SU-DHL-6 (cell line): ENCODE data around the gene OSBPL2.

Experiments
- EZH2phosphoT487 ChIP-seq: fragments of 200-600 bp; sonication (generic), shearing (Covaris generic); conservative IDR thresholded peaks from 2 replicates; pipeline ENCODE4 v1.6.1; 2018; ENCODE audit warnings: mild to moderate bottlenecking, antibody characterized with exemption, low read length, moderate library complexity, mixed read lengths
- TF ChIP-seq, protein P1 (sequence below): fragments of 200-600 bp; sonication (generic); IDR thresholded peaks from one replicate; pipeline ENCODE4 v1.5.1; 2017; ENCODE audit warnings: antibody characterized with exemption, mild to moderate bottlenecking, low read length, moderate library complexity; ENCODE audit not compliant: insufficient read depth, poor library complexity, severe bottlenecking

DNA sequence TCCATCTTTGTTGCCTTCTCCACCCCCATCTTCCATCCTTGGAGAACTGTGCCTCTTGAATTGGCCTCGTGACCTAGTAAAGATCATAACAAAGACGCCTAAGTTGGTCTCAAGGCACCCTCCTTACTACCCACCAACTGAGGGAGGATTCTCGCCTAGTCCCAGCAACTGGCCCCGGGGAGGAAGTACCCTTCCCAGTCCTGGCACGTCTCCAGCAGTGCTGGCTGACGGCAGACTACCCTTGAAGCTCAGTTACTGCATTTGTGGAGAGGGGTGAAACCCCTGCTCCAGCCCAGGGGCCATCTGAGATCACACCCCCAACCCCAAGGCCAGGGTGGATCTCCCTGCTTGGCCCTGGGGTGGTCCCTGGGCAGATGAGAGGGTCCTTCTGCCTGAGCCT is 2.1 kb upstream of the OSBPL2 start:
- TF ChIP-seq, protein P1, sequence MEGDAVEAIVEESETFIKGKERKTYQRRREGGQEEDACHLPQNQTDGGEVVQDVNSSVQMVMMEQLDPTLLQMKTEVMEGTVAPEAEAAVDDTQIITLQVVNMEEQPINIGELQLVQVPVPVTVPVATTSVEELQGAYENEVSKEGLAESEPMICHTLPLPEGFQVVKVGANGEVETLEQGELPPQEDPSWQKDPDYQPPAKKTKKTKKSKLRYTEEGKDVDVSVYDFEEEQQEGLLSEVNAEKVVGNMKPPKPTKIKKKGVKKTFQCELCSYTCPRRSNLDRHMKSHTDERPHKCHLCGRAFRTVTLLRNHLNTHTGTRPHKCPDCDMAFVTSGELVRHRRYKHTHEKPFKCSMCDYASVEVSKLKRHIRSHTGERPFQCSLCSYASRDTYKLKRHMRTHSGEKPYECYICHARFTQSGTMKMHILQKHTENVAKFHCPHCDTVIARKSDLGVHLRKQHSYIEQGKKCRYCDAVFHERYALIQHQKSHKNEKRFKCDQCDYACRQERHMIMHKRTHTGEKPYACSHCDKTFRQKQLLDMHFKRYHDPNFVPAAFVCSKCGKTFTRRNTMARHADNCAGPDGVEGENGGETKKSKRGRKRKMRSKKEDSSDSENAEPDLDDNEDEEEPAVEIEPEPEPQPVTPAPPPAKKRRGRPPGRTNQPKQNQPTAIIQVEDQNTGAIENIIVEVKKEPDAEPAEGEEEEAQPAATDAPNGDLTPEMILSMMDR = no peak
- no peak for TF ChIP-seq EZH2phosphoT487
